HepG2 (cell line): Measurements from ENCODE around the gene KLF6. TPM values are rescaled to one million over a fixed set of nuclear protein-coding genes. Genes with fewer than 3 reads are reported as not detected.

Experiments
- ATF7-NPFF ChIP-seq: sonication (generic); formaldehyde crosslinking; IDR thresholded peaks from 2 replicates; pipeline ENCODE4 v1.8.1; 2023; ENCODE audit warnings: mild to moderate bottlenecking, low read depth, missing genetic modification reagents, moderate library complexity
- BATF2 ChIP-seq: sonication (generic); formaldehyde crosslinking; IDR thresholded peaks from 2 replicates; pipeline ENCODE4 v1.8.0; 2022; ENCODE audit warnings: mild to moderate bottlenecking, missing genetic modification reagents, moderate library complexity
- FIP1L1 ChIP-seq: fragments of 200-400 bp; formaldehyde crosslinking; IDR thresholded peaks from 2 replicates; pipeline ENCODE4 v1.6.1; 2018; ENCODE audit warnings: low read depth, mild to moderate bottlenecking, low read length, moderate library complexity, borderline replicate concordance; ENCODE audit not compliant: insufficient read depth
- GTF2F1 ChIP-seq: fragments of 150-350 bp; IDR thresholded peaks from 2 replicates; pipeline ENCODE4 v1.6.1; 2014; ENCODE audit warnings: low read length
- KAT2B ChIP-seq: fragments of 150-350 bp; IDR thresholded peaks from 2 replicates; pipeline ENCODE4 v1.6.1; 2014; ENCODE audit warnings: low read depth, low read length, borderline replicate concordance
- MAX ChIP-seq: IDR thresholded peaks from 2 replicates; pipeline ENCODE4 v1.6.1; 2012; ENCODE audit warnings: inconsistent platforms
- PBX2 ChIP-seq: IDR thresholded peaks from 2 replicates; pipeline ENCODE4 v1.6.1; 2016; ENCODE audit warnings: control low read depth
- PHF20 ChIP-seq: sonication (generic); formaldehyde crosslinking; IDR thresholded peaks from 2 replicates; pipeline ENCODE4 v1.5.0; 2020; ENCODE audit warnings: mild to moderate bottlenecking, missing genetic modification reagents
- POGK ChIP-seq: sonication (generic); formaldehyde crosslinking; conservative IDR thresholded peaks from 2 replicates; pipeline ENCODE4 v1.8.0; 2022; ENCODE audit warnings: mild to moderate bottlenecking, moderate library complexity, missing genetic modification reagents
- RELA ChIP-seq: sonication (generic); formaldehyde crosslinking; IDR thresholded peaks from 2 replicates; pipeline ENCODE4 v1.4.0; 2020; ENCODE audit warnings: missing genetic modification reagents
- RNF2 ChIP-seq: fragments of 450-650 bp; conservative IDR thresholded peaks from 2 replicates; pipeline ENCODE4 v1.6.1; 2016; ENCODE audit warnings: low read depth
- SAFB2 ChIP-seq: sonication (generic); formaldehyde crosslinking; IDR thresholded peaks from 2 replicates; pipeline ENCODE4 v1.5.1; 2020; ENCODE audit warnings: missing genetic modification reagents, low read depth, mild to moderate bottlenecking, borderline replicate concordance
- SNAPC4 ChIP-seq: sonication (generic); formaldehyde crosslinking; IDR thresholded peaks from 2 replicates; pipeline ENCODE4 v1.4.0; 2020; ENCODE audit warnings: mild to moderate bottlenecking, missing genetic modification reagents
- TBL1XR1 ChIP-seq: fragments of 150-350 bp; IDR thresholded peaks from 2 replicates; pipeline ENCODE4 v1.6.1; 2014; ENCODE audit warnings: borderline replicate concordance, low read length; ENCODE audit not compliant: partially characterized antibody
- ZBTB1 ChIP-seq: sonication (generic); formaldehyde crosslinking; IDR thresholded peaks from 2 replicates; pipeline ENCODE4 v1.4.0; 2020; ENCODE audit warnings: missing genetic modification reagents, borderline replicate concordance
- ZNF124 ChIP-seq: sonication (generic); formaldehyde crosslinking; IDR thresholded peaks from 2 replicates; pipeline ENCODE4 v1.4.0; 2020; ENCODE audit warnings: missing genetic modification reagents
- ZNF3 ChIP-seq: IDR thresholded peaks from 2 replicates; pipeline ENCODE4 v1.7.0; 2017; ENCODE audit warnings: inconsistent platforms
- ZNF317 ChIP-seq: sonication (generic); formaldehyde crosslinking; IDR thresholded peaks from 2 replicates; pipeline ENCODE4 v1.5.0; 2020; ENCODE audit warnings: mild to moderate bottlenecking, missing genetic modification reagents
- ZNF547 ChIP-seq: sonication (generic); formaldehyde crosslinking; IDR thresholded peaks from 2 replicates; pipeline ENCODE4 v1.5.1; 2020; ENCODE audit warnings: mild to moderate bottlenecking, missing genetic modification reagents
- ZNF589 ChIP-seq: sonication (generic); formaldehyde crosslinking; conservative IDR thresholded peaks from 2 replicates; pipeline ENCODE4 v1.8.0; 2022; ENCODE audit warnings: mild to moderate bottlenecking, moderate library complexity, missing genetic modification reagents
- ZNF7 ChIP-seq: IDR thresholded peaks from 2 replicates; pipeline ENCODE4 v1.6.1; 2016; ENCODE audit warnings: missing biosample characterization, missing genetic modification reagents
- ZNF816 ChIP-seq: sonication (generic); formaldehyde crosslinking; IDR thresholded peaks from 2 replicates; pipeline ENCODE4 v1.8.0; 2022; ENCODE audit warnings: missing genetic modification reagents, mild to moderate bottlenecking, borderline replicate concordance
- ZSCAN22 ChIP-seq: sonication (generic); formaldehyde crosslinking; IDR thresholded peaks from 2 replicates; pipeline ENCODE4 v1.4.0; 2020; ENCODE audit warnings: mild to moderate bottlenecking, missing genetic modification reagents
- polyA plus RNA-seq, 8 experiments: library from polyadenylated mRNA; depleted of rRNA in 3 of 8; stranded (reverse) in 7 of 8; unstranded in 1 of 8; fragments of >200 nt; fragmentation: Illumina TruSeq in 4 of 8; extraction: Trizol in 4 of 8; gene quantifications; 2 replicates each; pipeline versions ENCODE4 v1.2.1 to v1.2.3, GENCODE V29; 2011 to 2016; ENCODE audit warnings: low read depth in 4 of 8, missing spikeins in 1 of 8, mixed read lengths in 1 of 8; ENCODE audit not compliant: insufficient read depth in 1 of 8
- total RNA-seq, 5 experiments: library from RNA; depleted of rRNA; stranded (reverse); fragments of >200 nt; fragmentation: Illumina TruSeq; extraction: Trizol; gene quantifications; 2 replicates each; pipeline ENCODE4 v1.2.3, GENCODE V29; 2016; ENCODE audit warnings: low read depth in 1 of 5

The KLF6 gene
- total and polyA plus RNA-seq, 2 of the 13 experiments (the other 11 are each of a cell fraction or from before 2014, with no cell fraction given), result 27.0 to 71.9 TPM

GRCh38 chr10:3785851-3786271 lies 852 bp upstream of the KLF6 start (continued):
- TF ChIP-seq POGK (CRISPR knock-in tag), result no peak
- TF ChIP-seq ZNF589 (CRISPR knock-in tag), result no peak
- TF ChIP-seq FIP1L1, result peak; percentile 93; the same call in 1 of the 2 replicates
- TF ChIP-seq ZNF547, result no peak
- TF ChIP-seq ATF7-NPFF (CRISPR knock-in tag), result no peak
- TF ChIP-seq ZSCAN22 (CRISPR knock-in tag), result no peak
- TF ChIP-seq ZBTB1 (CRISPR knock-in tag), result no peak
- TF ChIP-seq ZNF124 (CRISPR knock-in tag), result no peak
- no peak for TF ChIP-seq TBL1XR1
- TF ChIP-seq GTF2F1, result no peak; the same call in 1 of the 2 replicates
- no peak for TF ChIP-seq MAX
- TF ChIP-seq RNF2, result no peak
- TF ChIP-seq SNAPC4, result no peak
- TF ChIP-seq KAT2B, result no peak
- TF ChIP-seq PHF20, result no peak
- TF ChIP-seq ZNF317 (CRISPR knock-in tag), result 0 out of 2 replicates have a peak, but pooled peaks have one; percentile 65
- no peak for TF ChIP-seq ZNF7 (CRISPR knock-in tag)
- TF ChIP-seq PBX2 (CRISPR knock-in tag), result no peak
- TF ChIP-seq SAFB2 (CRISPR knock-in tag), result no peak; the same call in 1 of the 2 replicates
- TF ChIP-seq BATF2 (CRISPR knock-in tag), result no peak
- no peak for TF ChIP-seq ZNF816
- no peak for TF ChIP-seq ZNF3 (CRISPR knock-in tag)
- no peak for TF ChIP-seq RELA (CRISPR knock-in tag)
